ENCODE results near the gene FOXG1. TPM values are rescaled to one million over a fixed set of nuclear protein-coding genes. Genes with fewer than 3 reads are reported as not detected.
A peak's percentile ranks its signal among the peaks of the same experiment; 100 is the strongest.

Gene FOXG1
- total and polyA plus RNA-seq, 2 experiments from 2014 or later: 0.15 TPM; not detected in 1

DNA sequence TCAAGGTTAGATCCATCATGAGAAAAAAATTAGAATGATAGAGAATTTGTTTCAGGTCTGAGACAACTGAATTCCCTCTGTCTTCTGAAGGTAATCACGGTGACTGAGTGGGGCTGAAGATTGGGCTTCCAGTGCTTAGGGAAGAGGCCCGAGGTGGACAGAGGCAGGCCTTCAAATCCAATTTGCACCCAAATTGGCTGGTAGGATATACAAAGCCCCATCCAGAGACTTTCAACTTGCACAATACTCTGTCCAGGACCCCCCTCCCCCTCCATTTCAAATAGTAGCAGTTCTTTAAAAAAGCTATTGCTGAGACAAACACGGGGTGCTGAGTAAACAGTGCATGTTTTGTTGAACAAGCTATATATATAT lies 3.6 kb upstream of the FOXG1 start:
- Histone ChIP-seq H3K4me3 (no peak overlapping the region), H3K27ac (no peak overlapping the region), H3K36me3 (no peaks in the 10 kb centered on the region), H3K9me3 (ENCODE audit: low read depth) (no peaks in the 10 kb centered on the region), H3K4me1 (ENCODE audit: low read depth) (peaks cover 10% of the 10 kb centered on the region), H3K27me3 (peaks cover 100% of the 10 kb centered on the region)
- no peak for DNase-seq (ENCODE audit: low read depth in 1 of 2, low spot score in 1 of 2)
- TF ChIP-seq, protein P1, sequence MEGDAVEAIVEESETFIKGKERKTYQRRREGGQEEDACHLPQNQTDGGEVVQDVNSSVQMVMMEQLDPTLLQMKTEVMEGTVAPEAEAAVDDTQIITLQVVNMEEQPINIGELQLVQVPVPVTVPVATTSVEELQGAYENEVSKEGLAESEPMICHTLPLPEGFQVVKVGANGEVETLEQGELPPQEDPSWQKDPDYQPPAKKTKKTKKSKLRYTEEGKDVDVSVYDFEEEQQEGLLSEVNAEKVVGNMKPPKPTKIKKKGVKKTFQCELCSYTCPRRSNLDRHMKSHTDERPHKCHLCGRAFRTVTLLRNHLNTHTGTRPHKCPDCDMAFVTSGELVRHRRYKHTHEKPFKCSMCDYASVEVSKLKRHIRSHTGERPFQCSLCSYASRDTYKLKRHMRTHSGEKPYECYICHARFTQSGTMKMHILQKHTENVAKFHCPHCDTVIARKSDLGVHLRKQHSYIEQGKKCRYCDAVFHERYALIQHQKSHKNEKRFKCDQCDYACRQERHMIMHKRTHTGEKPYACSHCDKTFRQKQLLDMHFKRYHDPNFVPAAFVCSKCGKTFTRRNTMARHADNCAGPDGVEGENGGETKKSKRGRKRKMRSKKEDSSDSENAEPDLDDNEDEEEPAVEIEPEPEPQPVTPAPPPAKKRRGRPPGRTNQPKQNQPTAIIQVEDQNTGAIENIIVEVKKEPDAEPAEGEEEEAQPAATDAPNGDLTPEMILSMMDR (IDR thresholded peaks at IDR 0.05; ENCODE audit: low read depth, low read length): no peak

DNA sequence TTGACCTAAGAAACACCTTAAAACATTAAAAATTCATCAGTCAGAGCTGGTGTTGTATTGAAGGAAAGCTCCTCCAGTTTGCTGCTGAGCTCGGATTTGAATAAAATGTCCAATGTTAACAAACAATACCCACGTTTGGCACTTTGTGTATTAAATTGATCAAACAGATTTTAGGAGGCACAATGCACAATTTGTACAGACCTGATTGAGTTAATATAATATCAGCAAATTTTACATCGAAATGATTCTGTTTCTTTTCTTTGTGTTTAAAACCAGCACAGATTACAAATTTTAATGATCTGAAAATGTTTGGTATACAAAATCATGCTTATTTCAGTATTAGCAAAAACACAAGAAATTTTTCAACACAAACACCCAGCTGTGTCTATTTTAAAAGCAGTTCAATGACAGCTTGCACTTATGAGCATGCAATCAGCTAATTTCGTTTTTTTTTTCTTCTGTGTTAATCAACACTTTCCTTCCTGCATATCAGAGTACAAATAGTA lies 2.8 kb upstream of the FOXG1 start:
- TF ChIP-seq, protein P1 (IDR thresholded peaks at IDR 0.05; ENCODE audit: low read depth, low read length): no peak
- Histone ChIP-seq H3K27me3 (peaks cover 100% of the 10 kb centered on the region), H3K9me3 (ENCODE audit: low read depth) (no peaks in the 10 kb centered on the region), H3K4me3 (no peak overlapping the region), H3K27ac (no peak overlapping the region), H3K4me1 (ENCODE audit: low read depth) (peaks cover 10% of the 10 kb centered on the region), H3K36me3 (no peaks in the 10 kb centered on the region)
- no peak for DNase-seq (ENCODE audit: low read depth in 1 of 2, low spot score in 1 of 2)

DNA sequence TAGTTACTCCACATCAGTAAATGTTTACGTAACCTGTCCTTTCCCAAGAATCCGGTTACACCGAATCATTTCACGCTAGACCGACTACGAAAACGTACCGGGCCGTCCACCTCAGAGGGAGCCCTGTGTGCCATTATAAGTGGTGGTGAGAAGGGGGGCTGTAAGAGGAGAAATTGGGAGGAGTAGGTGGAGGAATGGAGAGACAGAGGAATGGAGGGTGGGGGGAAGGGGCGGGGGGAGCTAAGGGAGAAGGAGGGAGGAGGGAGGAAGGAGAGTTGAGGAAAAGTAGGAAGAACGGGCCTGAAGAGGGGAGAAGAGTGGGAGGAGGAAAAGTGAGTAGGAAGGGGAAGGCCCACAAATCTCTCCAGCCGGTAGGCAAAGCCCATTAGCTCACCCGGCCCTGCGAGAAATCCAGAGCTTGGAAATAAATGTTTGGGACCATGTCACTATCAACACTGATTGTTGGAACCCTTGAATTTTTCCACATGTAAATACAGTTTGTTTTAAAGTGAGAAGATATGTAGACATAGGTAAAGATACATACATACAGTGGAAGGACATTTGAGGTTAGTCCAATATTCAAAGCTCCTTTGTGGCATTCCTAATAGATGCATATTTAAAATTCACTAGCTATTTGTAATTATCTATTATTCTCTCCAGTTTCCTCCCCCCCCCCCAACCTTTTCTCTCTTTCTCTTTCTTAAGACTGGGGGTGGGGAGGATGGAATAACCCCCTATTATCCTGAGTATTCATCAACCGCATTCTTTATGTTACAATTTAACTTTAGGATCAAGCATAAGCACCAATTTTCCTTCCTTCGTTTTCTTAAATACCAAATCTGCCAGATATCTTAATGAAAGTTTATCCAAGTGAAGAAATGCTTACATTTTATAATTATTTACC lies 2.1 kb upstream of the FOXG1 start:
- H3K27ac ChIP-seq: no peak overlapping the region
- no peaks in the 10 kb centered on the region for H3K36me3 ChIP-seq
- H3K9me3 ChIP-seq (ENCODE audit: low read depth): no peaks in the 10 kb centered on the region
- no peak overlapping the region for H3K4me3 ChIP-seq
- peaks cover 4% of the 10 kb centered on the region for H3K4me1 ChIP-seq (ENCODE audit: low read depth)
- TF ChIP-seq, protein P1 (IDR thresholded peaks at IDR 0.05; ENCODE audit: low read depth, low read length): no peak
- peaks cover 100% of the 10 kb centered on the region for H3K27me3 ChIP-seq
- no peak for DNase-seq (ENCODE audit: low read depth in 1 of 2, low spot score in 1 of 2)

DNA sequence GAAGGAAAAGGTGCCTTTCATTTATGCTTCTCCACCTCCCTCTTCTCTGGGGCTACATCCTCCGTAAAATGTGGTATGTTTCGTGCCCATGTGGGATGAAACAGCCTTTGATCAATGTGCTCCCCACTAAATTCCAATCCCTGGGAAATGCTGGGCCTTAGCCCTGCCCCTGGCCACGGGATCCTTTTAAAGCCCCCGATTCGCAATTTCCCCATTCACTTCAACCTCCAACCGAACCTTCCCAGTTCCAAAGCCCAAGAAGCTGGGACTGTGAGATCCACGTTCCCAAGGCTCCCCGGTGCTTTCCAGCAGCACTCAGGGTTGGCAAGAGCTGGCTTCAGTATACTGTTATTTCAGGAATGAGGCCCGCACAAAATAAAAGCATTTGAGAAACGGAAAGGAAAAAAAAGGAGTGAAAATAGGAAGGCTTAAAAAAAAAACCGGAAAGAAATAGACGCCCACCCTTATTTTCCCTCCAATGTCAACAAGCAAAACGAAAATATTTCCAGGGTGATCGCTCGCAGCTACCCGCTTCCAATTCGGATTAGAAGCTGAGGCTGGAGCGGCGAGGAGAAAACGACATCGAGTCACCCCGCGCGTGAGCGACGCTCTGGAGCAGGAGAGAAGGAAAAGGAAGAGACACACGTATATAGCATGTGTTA lies 1.3 kb upstream of the FOXG1 start:
- TF ChIP-seq, protein P1 (IDR thresholded peaks at IDR 0.05; ENCODE audit: low read depth, low read length): no peak
- peak overlapping the region; percentile 28 for H3K4me3 ChIP-seq
- no peaks in the 10 kb centered on the region for H3K9me3 ChIP-seq (ENCODE audit: low read depth)
- no peak for DNase-seq (ENCODE audit: low read depth in 1 of 2, low spot score in 1 of 2)
- H3K36me3 ChIP-seq: no peaks in the 10 kb centered on the region
- H3K4me1 ChIP-seq (ENCODE audit: low read depth): no peaks in the 10 kb centered on the region
- peaks cover 100% of the 10 kb centered on the region for H3K27me3 ChIP-seq
- no peak overlapping the region for H3K27ac ChIP-seq

DNA sequence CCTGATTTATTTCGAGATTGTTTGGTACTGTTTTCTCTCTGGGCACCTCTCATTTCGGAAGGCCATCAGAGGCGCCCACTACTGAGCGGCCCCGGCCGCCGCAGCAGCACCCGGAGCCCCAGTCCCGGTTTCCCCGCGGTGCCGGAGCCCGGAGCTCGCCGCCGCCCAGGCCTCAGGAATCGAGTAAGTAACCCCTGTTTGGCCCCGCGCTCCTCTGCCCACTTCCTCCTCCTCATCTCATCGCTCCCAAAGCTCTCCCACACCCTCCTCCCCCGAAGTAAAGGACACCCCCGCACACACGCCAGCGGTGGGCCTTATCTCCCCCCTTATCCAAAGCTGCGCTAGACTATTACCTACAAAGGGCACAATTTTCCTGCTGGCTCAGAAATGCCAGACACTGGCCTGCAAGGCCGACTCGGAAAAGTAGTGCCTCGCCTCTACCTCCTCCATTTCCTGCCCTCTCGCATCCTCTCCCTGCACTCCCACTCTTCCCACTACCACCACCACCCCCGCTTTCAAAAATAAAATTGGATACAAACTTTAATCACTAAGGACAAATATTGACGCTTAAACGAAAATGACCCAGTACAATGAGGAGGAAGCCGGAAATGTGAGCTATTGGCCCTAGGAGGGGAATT lies 637 bp upstream of the FOXG1 start:
- Histone ChIP-seq H3K27ac (no peak overlapping the region), H3K27me3 (peaks cover 100% of the 10 kb centered on the region), H3K9me3 (ENCODE audit: low read depth) (no peaks in the 10 kb centered on the region), H3K36me3 (no peaks in the 10 kb centered on the region), H3K4me1 (ENCODE audit: low read depth) (no peaks in the 10 kb centered on the region), H3K4me3 (peak overlapping the region; percentile 28)
- TF ChIP-seq, protein P1 (IDR thresholded peaks at IDR 0.05; ENCODE audit: low read depth, low read length): no peak
- DNase-seq (ENCODE audit: low read depth in 1 of 2, low spot score in 1 of 2): peak; percentile 15 to 37

Data from cardiac muscle cell (in vitro differentiated cells and primary cell).